ENCODE results near the gene CCDC188.

CCDC188 gene

DNA sequence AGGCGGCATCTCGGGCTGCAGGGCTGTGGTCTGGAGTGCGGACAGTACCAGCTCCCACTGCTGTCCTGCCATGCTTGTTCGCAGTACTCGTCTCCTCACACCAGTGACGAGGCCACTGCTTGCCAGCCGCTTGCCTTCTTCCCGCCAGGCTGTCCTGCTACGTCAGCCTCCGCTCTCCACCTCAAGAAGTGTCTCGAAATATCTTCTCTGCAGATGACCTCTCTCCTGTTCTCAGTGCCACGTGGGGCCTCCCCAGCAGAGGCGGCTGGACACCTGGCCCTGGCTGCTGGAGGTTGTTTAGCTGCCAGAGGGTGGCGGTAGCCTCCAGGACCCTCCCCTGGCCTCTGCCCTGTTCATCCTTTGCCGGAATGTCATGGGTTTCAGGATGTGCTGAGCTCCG is 3.1 kb upstream of the CCDC188 start:
- H3K4me3 ChIP-seq (ENCODE audit: low read depth, low read length): no peak overlapping the region
- DNase-seq (ENCODE audit: low read depth): no peak
- no peak for TF ChIP-seq POLR2A (IDR thresholded peaks at IDR 0.05; ENCODE audit: extremely low read depth, insufficient read length)
- TF ChIP-seq, protein P1, sequence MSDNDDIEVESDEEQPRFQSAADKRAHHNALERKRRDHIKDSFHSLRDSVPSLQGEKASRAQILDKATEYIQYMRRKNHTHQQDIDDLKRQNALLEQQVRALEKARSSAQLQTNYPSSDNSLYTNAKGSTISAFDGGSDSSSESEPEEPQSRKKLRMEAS (IDR thresholded peaks at IDR 0.05; ENCODE audit: low read depth, low read length): no peak

DNA sequence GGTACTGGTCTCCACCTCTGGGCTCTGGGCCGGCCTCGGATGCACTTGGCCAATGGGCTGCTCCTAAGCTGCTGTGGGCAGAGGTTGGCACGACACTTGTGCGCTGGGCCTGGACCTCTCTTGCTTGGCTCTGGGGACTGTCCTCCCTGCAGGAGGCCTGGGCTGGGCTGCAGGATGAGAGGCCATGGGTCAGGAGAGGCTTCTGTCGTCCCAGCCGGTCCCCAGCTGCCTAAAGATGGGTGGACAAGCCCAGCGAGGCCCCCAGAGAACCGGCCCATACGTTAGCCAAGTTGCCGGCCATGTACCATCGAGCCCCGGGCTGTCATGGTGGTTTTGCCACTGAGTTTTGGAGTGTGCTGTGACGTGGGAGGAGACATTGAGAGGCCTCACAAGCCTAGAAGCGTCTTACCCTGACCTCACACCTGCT is 1.6 kb upstream of the CCDC188 start:
- H3K4me3 ChIP-seq (ENCODE audit: low read depth, low read length): no peak overlapping the region
- TF ChIP-seq MYC (IDR thresholded peaks at IDR 0.05; ENCODE audit: low read depth, low read length) (no peak), POLR2A (IDR thresholded peaks at IDR 0.05; ENCODE audit: extremely low read depth, insufficient read length) (no peak)
- TF ChIP-seq, protein P2, sequence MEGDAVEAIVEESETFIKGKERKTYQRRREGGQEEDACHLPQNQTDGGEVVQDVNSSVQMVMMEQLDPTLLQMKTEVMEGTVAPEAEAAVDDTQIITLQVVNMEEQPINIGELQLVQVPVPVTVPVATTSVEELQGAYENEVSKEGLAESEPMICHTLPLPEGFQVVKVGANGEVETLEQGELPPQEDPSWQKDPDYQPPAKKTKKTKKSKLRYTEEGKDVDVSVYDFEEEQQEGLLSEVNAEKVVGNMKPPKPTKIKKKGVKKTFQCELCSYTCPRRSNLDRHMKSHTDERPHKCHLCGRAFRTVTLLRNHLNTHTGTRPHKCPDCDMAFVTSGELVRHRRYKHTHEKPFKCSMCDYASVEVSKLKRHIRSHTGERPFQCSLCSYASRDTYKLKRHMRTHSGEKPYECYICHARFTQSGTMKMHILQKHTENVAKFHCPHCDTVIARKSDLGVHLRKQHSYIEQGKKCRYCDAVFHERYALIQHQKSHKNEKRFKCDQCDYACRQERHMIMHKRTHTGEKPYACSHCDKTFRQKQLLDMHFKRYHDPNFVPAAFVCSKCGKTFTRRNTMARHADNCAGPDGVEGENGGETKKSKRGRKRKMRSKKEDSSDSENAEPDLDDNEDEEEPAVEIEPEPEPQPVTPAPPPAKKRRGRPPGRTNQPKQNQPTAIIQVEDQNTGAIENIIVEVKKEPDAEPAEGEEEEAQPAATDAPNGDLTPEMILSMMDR (IDR thresholded peaks at IDR 0.05; ENCODE audit: low read depth, low read length): no peak
- TF ChIP-seq, protein P1 (IDR thresholded peaks at IDR 0.05; ENCODE audit: low read depth, low read length): no peak
- no peak for DNase-seq (ENCODE audit: low read depth)

DNA sequence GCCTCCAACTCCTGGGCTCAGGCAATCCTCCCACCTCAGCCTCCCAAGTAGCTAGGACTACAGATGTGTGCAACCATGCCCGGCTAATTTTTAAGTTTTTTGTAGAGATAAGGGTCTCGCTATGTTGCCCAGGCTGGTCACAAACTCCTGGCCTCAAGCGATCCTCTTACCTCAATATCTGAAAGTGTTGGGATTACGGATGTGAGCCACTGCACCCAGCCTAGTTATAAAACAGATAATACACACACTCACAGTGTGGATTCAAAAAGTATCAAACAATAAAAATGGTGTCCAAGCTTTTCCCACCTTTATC is 377 bp upstream of the CCDC188 start:
- no peak for DNase-seq (ENCODE audit: low read depth)
- TF ChIP-seq POLR2A (IDR thresholded peaks at IDR 0.05; ENCODE audit: extremely low read depth, insufficient read length) (no peak), MYC (IDR thresholded peaks at IDR 0.05; ENCODE audit: low read depth, low read length) (no peak)
- TF ChIP-seq, protein P2 (IDR thresholded peaks at IDR 0.05; ENCODE audit: low read depth, low read length): no peak
- TF ChIP-seq, protein P1 (IDR thresholded peaks at IDR 0.05; ENCODE audit: low read depth, low read length): no peak
- H3K4me3 ChIP-seq (ENCODE audit: low read depth, low read length): no peak overlapping the region

DNA sequence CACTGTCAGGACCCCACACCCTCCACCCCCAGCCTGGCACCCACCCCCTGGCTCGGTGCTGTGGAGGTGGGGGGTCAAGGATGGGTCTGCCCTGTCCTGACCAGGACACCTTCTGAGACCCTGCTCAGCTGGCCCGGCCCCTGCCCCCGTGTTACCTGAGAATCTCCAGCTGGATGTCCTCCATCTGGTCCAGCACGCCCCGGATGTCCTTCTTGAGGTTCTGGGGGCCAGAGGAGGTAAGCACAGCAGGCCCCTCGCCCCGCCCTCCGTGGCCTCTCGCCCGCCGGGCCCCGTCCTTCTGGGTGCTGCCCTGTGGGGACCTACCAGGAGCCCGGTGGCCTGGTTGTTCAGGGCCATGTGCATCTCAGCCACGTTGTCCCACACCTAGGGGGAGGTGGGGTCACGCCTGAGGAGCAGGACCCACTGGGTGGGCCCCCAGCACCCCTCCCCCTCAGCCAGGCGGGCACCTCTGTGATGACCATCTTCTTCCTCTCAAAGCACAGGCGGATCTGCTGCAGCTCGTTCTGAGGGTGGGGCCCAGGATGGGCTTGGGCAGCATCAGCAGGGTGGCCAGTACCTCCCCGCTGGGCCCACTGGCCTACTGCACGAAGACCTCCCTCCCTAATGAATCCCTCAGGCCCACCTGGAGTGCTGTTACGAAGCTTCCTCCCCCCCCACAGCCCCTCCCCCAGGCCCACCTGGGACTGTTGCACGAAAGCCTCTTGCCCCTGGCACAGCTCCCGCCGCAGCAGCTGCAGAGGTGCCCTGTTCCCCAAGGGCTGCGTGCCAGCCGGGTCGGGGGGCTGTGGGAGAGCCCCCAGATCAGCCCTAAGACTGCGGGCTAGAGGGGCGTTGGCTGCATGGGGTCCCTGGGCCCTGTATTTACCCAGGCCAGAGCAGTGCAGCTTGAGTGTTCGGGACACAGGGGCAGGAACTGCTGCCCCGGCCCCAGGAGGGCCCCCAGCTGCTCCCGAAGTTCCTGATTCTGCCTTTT is 1.3 kb downstream of the CCDC188 start:
- H3K4me3 ChIP-seq (ENCODE audit: low read depth, low read length): no peak overlapping the region
- TF ChIP-seq, protein P1 (IDR thresholded peaks at IDR 0.05; ENCODE audit: low read depth, low read length): no peak
- TF ChIP-seq POLR2A (IDR thresholded peaks at IDR 0.05; ENCODE audit: extremely low read depth, insufficient read length): no peak
- DNase-seq (ENCODE audit: low read depth): no peak

DNA sequence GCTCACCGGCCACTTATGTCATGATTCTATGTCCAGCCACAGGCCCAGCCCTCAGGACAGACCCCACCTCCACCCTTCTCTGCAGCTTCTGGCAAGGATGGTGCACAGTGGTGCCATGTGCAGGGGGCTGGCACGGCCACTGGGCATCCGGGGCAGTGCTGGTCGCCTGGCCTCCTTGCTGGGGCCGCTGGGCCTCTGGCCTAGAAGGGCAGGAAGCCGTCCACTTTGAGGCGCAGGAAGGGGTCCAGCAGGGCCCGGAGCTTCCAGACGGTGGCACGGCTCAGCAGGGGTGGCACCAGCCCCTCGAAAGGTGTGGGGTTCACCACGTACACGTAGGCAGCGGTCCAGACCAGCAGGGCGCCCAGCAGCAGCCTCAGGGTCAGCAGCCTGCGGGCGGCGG is 2.4 kb downstream of the CCDC188 start:
- TF ChIP-seq POLR2A (IDR thresholded peaks at IDR 0.05; ENCODE audit: extremely low read depth, insufficient read length) (no peak), MYC (IDR thresholded peaks at IDR 0.05; ENCODE audit: low read depth, low read length) (no peak)
- TF ChIP-seq, protein P1 (IDR thresholded peaks at IDR 0.05; ENCODE audit: low read depth, low read length): no peak
- TF ChIP-seq, protein P2 (IDR thresholded peaks at IDR 0.05; ENCODE audit: low read depth, low read length): no peak
- H3K4me3 ChIP-seq (ENCODE audit: low read depth, low read length): no peak overlapping the region
- no peak for DNase-seq (ENCODE audit: low read depth)

DNA sequence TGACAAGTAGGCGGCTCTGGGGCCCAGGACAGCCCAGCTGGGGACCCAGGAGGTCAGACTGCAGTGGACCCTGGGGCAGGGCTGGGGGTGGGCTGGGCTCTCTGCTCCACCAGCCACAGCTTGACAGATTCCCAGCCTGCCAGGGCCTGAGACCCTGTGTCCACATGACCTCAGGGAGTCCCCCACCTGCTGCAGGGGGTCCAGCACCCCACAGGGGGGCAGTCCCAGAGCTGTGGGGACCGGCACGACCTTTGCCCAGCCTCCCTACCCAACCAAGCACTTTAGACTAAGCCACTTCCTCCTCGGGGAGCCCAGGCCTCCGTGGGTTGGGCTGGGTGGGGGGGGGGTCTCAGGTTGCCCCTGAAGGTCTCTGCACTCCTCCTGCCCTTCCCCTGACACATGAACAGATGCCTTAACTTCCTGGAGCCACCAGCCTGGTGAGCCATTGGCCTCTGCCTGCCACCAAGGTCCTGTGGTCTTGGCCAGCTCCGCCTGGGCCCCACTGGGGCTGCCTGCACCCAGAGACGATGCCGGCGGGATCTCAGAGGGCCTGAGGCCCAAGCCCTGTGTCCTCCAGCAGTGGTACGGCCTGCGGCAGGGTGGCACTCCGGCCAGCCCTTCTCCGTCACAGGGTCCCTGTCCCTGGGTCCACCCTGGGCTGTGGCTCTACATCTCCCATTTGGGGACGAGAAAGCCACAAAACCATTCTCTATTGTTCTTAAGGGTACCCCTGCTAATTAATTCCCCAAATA is 3.4 kb downstream of the CCDC188 start:
- DNase-seq (ENCODE audit: low read depth): peak; percentile 45
- TF ChIP-seq POLR2A (IDR thresholded peaks at IDR 0.05; ENCODE audit: extremely low read depth, insufficient read length) (no peak), MYC (IDR thresholded peaks at IDR 0.05; ENCODE audit: low read depth, low read length) (no peak)
- TF ChIP-seq, protein P2 (IDR thresholded peaks at IDR 0.05; ENCODE audit: low read depth, low read length): no peak
- no peak overlapping the region for H3K4me3 ChIP-seq (ENCODE audit: low read depth, low read length)
